NCI-H446 treated with DMSO at 0.1 percent for 48 hours (cell line): Measurements from ENCODE around the gene CRISPLD2.
"Not testable (repeated sequence)": the region's sequence is repeated elsewhere in the genome, so short reads cannot be mapped to it uniquely, and the experiment has no call there.

ENCODE experiments used
- DNase-seq: peaks from one replicate; lab custom pipeline; 2025; lab: John Stamatoyannopoulos, UW

CRISPLD2 gene

DNA sequence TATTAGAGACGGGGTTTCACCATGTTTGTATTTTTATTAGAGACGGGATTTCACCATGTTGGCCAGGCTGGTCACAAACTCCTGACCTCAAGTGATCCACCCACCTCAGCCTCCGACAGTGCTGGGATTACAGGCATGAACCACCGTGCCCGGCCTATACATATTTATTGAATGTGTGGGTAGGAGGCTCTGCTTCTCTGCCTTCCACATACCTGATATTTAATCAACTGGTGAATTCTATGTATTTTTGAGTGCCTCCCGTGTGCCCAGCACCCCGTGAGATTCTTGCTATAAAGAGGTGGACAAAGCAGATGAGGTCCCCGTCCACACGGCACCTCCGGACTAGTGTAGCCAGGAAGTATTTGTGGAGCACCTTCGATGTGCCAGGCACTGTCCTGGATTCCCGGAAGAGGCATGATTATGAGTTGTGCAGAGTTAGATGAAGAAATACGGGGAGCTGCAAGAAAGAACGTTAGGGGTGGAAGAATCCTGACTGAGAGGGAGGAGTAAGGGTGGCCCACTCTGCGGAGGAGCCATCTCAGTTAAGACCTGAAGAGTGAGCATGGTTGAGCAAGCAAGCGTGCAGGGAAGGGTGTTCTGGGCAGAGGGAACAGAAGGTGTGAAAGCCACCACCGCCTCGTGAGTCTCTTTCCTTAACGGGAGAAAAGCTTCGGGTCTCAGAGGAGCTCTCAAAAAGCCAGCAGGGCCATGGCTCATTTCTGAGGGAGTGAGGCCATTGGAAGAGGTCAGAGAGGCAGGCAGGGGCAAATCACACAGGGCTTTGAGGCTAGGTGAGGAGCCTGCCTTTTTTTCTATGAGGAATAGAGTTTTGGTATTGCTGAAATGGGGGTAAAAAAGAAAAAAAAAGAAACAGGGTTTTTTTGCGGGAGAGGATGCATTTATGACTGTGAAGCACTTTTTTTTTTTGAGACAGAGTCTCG lies 21.2 kb downstream of the CRISPLD2 start:
- no peak for DNase-seq

DNA sequence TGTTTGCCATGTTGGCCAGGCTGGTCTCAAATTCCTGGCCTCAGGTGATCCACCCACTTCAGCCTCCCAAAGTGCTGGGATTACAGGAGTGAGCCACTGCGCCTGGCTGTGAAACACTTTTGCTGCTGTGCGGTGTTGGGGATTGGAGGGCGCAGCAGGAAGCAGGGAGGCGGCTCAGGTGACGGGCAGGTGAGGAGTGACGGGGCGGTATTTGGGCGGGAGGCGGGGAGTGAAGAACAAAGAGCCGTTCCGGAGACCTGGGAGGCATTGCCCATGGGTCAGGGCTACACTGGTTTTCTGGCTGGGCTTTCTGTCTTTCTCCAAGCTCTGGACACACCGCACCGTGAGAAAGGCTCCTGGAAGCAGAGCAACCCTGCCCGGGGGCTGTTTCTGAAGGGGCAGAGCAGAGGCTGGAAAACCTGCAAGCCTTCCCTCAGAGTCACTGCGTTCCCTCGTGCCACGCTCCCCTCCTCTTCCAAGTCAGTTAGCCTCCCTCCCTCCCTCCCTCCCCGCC lies 22.1 kb downstream of the CRISPLD2 start:
- DNase-seq, result no peak

DNA sequence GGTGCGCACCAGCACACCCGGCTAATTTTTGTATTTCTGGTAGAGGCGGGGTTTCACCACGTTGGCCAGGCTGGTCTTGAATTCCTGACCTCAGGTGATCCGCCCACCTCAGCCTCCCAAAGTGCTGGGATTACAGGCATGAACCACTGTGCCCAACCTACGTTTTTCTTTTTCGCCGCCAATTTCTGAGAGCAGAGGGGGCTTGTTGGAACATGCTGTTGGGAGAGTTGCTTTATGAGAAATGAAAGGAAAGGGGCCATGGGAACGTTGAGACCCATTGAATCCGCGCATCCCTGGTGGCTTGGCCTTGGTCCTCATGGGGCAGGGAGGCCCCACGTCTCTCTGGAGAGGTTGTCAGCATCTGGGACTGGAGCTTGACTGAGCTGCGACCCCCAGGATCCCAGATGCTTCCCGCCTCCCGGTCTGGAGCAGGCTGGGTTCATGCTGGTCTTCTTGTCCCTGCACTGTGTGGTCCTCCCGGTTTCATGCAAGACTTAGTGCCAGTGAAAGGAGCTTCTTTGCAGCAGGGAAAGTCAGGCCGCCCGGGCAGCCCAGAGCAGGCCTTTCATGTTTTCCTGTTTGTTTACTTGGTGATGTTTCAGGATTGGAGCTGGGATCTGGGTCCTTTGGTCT lies 22.8 kb downstream of the CRISPLD2 start:
- no peak for DNase-seq

DNA sequence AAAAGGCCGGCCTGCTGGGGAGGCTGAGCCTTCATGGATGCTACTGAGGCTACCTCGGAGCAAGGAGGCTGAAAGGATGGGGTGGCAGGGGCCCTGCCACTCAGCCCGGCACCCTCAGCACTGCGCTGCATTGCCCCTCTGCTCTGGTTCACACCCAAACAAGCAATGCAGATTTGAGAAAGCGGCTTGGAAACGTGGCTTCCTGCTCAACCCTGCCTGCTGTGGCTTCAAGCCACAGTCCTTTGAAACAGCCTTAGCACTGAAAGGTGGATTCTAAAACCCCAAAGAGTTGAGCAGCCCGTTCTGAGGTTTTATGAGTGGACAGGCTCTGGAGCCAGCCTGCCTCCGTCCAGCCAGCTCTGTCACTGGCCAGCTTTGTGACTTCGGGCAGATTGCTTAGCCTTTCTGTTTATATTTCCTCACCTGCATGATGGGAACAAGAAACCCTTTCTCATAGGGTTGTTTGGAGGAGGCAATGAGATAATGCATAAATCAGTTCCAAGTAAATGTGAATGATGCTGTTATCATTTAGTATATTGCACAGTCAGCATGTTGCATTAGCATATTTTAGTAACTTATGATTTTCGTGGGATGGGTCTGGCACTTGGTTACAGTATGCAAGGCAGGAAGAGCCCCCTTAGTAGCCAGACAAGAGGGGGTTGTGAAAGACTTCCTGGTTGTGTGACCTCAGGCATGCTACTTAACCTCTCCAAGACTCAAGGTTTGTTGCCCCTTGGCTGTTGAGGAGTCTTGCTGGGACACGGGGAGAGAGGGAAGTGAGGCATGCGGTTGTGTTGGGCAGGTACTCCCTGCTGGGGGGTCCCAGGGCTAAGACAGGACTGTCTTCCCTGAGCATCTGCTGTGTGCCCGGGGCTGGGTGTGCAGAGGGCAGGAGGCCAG lies 23.6 kb downstream of the CRISPLD2 start:
- no peak for DNase-seq

DNA sequence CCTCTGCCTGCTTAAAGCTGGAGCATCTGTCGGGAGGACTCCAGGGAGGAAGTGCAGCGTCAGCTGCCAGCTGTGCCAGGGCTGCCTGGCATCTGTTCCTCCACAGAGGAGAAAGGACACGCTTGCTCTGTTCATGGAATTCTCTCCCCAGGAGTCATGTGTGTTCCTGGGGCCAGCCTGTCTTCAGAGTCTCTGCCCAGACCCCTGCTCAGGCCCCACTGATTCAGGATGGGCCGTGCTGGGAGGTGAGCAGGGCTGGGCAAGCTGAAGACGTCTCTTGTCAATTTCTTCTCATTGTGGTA lies 24.2 kb downstream of the CRISPLD2 start:
- DNase-seq, result peak; percentile 24

DNA sequence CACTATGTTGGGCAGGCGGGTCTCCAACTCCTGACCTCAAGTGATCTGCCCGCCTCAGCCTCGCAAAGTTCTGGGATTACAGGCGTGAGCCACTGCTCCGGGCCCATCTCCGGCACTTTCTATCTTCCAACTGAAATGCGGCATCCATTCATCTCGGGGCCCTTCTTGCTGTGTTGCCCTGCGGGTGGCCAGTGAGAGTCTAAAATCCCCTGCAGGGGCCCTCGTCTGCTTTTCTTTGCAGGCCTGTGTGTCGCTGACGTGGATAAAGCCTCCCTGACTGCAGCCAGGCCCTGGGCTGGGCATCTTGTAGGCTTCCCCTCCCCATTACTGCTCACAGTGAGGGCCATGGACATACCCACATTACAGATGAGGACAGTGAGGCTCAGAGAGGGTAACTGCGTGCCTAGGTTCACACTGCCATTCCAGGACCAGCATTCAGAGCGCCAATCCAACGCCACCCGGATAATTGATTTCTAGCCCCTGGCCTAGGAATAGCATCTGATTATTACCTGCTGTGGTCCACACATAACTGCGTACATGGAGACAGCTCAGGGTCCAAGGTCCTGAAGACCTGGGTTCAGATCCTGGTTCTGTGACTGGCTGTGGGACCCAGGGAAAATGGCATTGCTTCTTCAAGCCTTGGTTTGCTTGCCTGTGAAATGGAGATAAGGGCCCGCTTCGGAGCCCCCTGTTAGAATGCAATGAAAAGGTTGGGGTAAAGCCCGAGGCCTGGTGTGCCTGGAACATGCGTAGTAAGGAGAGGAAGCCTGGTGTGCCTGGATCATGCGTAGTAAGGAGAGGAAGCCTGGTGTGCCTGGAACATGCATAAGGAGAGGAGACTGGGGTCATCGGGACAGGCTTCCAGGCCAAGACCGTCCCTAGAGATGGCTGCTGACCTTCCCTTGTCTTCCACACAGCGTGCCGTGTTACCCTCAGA lies 25.0 kb downstream of the CRISPLD2 start:
- DNase-seq, result no peak

DNA sequence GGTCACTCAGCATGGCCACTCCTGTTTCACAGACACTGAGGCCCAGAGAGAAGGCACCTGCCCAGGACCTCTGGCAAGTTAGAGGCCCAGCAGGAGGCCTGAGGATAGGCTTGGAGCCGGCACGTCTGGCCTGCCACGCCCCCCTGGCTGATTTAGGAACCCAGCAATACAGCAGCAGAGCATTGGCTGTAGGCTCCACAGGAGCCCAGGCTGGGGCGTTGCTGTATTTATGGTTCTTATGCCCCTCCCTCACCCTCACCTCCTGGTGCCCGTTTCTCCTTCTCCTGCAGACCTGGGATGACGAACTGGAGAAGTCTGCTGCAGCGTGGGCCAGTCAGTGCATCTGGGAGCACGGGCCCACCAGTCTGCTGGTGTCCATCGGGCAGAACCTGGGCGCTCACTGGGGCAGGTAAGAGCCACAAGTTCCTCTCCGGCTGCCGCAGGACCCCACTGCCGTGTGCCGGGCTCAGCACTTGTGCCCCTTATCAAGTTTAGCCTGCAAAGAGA lies 25.8 kb downstream of the CRISPLD2 start:
- no peak for DNase-seq

DNA sequence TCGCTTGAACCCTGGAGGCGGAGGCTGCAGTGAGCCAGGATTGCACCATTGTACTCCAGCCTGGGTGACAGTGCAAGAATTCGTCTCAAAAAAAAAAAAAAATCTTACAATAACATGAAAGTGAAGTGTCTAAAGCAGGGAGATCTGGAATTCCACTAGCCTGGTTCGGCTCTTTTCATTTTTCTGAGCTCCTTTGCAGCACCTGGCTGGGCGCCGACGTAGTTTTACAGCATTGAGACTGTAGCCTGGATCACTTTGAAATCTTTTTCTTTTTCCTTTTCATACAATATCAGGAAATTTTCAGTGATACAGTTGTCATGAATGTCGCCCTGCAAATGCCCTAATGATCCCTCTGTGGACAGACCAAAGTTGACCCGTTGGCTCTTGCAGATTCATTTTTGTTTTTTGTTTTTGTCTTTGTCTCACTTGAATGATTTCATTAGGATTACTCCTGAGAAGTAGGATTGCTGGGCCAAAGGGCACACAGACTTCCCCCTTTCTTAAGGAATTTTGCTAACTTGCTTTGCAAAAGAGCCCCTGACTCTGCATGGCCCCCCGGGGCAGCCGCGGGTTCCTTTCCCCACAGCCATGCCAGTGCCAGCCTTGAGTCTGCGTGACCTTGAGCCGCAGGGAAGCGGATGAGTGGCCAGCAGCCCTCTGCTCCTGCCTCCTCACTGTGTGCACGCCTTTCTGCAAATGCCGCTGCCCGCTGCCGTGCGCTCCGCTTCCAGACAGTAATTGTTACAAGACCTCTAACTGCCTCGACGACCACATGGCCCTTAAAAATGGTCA lies 28.0 kb downstream of the CRISPLD2 start:
- DNase-seq, result no peak

DNA sequence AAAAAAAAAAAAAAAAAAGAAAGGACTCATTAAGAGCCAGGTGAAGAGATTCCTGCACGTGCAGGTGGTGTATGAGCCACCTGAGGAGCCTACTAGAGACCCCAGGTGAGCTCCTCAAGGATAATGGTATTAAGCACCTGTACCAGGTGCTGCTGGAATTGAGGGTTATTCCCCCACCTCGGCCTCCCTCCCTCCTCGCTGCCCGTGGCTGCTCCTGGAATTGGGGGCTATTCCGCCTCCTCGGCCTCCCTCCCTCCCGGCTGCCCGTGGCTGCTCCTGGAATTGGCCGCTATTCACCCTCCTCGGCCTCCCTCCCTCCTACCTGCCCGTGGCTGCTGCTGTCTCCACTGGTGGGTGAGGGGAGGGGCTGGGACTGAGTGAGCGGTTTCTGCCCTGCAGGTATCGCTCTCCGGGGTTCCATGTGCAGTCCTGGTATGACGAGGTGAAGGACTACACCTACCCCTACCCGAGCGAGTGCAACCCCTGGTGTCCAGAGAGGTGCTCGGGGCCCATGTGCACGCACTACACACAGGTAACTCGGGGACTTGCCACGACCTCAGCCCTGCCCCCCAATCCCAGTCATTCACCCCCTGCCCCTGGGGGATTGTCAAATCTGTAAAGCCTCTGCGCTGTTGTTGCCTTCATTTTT lies 29.3 kb downstream of the CRISPLD2 start:
- no peak for DNase-seq

DNA sequence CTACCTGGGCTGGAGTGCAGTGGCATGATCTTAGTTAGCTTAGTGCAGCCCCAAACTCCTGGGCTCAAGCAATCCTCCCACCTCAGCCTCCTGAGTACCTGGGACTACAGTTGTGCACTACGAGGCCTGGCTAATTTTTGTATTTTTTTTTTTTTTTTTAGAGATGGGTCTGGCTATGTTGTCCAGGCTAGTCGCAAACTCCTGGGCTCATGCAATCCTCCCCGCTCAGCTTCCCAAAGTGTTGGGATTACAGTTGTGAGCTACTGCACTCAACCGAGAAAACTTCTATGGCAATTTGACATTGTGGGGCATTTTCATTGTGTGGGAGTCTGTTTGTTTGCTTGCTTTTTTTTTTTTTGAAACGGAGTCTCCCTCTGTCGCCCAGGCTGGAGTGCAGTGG lies 30.0 kb downstream of the CRISPLD2 start:
- no peak for DNase-seq

DNA sequence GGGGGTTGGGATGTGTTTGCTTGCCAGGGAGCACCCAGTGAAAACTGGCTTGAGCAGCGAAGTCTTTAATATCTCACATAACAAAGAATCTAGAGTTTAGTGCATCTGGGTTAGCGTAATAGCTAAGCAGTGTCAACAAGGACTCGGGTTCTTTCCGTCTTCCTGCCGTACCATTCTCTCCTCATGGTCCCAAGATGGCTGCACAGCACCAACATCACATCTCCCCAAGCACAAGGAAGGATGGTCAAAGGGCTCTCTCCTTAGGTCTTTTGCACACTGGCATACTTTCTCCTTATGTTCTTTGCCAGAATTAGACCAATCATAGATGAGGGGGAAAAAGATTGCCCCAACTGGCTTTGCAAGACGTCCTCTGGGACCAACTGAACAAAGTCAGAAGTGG lies 30.9 kb downstream of the CRISPLD2 start:
- no peak for DNase-seq

DNA sequence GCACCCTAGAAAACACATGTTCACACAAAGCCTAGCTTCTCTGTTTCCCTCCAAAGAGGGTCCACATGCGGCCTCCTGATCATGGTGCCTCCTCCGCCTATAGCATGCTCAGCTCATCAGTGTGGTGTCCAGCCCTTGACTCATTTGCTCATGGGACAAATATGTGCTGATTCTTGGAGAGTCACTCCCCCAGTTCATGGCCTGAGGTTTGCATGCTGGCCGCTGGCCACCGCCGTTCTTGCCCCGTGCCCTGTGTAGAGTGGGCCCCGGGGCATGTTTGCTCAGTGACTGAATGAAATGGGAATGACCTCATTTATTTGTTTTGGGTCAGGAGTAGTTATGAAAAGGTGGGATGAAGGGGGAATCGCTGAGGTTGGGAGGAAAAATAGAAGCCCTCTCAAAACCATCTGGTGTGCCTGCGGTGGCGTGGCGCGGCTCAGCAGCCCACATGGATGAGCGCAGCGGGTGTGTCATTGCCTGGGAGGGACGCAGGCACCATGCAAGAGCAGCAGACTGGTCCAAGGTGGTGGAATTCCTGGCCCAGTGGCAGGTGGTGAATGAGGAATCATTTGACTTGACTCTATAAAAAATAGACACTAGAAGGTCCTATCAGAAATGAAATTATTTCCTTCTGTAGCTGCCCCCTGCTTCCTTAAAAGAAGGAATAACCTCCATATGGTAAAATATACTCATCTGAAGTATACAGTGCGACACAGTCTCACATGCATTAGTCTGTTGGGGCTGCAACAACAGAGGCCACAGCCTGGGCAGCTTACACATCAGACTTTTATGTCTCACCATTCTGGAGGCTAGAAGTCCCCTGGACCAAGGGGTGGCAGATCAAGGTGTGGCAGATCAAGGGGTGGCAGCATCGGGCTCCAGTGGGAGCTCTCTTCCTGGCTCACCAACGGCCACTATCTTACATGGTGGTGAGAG lies 31.7 kb downstream of the CRISPLD2 start:
- DNase-seq, result no peak

DNA sequence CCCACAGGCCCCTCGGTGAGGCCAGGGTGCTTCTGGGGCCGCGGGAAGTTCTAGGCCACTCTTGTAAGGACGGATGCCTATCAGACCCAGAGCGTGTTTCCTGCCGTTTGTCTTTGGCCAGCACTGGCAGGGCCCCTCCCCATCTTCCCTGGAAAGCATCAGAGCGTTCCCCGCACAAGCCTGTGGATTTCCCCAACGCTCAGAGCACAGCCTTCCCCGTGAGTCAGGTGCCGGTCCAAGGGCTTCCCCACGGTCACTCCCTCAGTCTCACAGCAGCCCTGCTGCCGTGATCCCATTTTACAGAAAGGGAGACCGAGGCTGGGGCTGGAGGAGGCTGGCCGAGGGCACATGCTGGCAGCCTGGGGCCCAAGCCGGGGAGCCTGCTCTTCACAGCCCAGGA lies 33.7 kb downstream of the CRISPLD2 start:
- no peak for DNase-seq

DNA sequence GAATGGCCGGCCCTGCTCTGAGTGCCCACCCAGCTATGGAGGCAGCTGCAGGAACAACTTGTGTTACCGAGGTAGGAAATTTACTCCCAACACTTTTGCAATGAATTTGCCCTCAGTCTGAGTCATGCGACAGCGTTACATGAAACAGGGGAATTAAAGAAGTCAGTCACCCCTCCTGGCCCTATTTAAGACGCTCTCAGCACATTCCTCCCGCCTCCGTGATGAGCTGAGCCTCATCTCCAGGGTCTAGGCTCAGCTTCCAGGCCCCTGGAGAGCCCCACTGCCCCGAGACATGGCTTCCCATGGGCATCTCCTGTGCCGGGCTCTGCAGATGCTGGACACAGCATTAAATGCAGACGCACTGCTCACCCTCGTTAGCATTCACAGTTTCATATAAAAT lies 35.0 kb downstream of the CRISPLD2 start:
- no peak for DNase-seq

DNA sequence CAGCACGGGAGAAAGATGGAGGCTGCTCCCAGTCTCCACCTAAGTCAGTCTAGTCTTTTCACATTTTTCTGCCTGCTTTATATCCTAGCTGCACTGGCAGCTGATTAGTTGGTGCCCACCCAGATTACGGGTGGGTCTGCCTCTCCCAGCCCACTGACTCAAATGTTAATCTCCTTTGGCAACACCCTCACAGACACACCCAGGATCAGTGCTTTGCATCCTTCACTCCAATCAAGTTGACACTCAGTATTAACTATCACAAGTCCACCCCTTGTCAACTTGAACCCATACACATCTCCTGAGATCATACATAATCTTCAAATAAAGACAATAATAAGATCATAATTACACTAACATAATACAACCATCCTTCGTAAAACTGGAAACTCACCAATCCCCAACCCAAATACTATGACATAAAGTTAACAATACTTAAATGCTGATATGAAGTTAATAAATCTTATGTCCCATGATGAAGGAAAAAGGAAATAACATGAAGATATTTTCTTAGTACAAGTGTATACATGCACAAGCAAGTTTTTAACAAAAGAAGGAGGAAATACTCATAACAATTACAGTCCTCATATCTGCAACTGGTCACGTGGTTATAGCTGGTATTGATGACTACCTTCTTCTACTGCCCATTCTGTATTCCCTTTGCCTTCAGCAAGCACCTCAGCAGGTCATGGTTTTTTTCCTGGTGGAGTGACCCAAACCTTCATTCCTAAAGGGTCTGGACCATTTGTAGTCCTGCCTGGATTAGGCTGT lies 35.8 kb downstream of the CRISPLD2 start:
- not testable (repeated sequence) for DNase-seq

DNA sequence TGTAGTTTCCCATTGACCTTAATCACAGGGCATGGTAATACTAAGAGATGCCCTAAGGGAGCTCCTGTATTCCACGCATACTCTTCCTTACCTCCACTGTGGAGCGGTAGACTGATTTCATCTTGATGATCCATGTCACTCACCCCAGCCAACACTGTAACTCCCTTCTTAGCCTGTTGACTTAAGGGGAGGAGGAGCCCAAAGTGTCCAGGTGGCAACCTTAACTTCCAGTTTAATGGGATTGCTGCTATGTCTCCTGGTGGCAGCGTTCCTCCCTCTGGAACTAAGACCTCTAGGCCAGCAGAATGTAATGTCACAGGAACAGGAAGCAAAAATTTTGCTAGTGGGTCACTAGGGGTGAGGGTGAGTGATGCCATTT lies 36.4 kb downstream of the CRISPLD2 start:
- not testable (repeated sequence) for DNase-seq

DNA sequence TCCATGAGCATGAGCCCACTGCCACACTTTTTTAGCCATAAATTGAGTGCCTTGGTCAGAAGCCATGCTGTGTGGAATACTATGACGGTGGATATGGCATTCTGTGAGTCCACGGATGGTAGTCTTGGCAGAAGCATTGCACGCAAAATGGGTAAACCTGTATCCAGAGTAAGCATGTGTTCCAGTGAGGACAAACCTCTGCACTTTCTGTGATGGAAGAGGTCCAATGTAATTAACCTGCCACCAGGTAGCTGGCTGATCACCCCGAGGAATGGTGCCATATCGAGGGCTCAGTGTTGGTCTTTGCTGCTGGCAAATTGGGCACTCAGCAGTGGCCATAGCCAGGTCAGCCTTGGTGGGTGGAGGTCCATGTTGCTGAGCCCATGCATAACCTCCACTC lies 37.0 kb downstream of the CRISPLD2 start:
- DNase-seq, result not testable (repeated sequence)

DNA sequence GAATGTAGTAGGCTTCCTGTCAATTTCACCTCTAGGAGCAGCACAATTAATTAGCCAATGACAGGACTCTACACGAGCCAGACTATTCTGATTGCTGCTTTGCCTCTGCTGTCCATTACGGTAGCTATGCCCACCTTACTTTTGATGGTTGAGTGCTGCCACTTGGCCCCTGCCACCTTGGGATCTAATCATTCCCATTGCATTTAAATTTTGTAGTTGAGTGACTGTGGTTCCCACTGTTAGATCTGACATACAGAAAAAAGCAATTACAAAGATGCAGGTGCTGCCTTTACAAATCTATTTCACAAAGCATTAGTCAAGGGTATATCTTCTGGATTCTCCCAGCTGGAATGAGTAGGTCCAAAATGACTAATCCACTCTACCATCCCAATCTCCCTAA lies 39.9 kb downstream of the CRISPLD2 start:
- no peak for DNase-seq
